B cell (primary cell): ENCODE data around the gene ZCCHC4. TPM values are rescaled to one million over a fixed set of nuclear protein-coding genes. Genes with fewer than 3 reads are reported as not detected.

Experiments
- ATAC-seq: fragments of 200-7000 bp; cut with Tn5 transposase; one replicate; pipeline ENCODE4 v1.10.0; 2021; ENCODE audit warnings: low read depth, mild to moderate bottlenecking, moderate number of reproducible peaks, moderate library complexity
- CTCF ChIA-PET: fragments of 350-600 bp; sonication (Branson Sonifier 250); formaldehyde crosslinking; loops from one replicate; lab custom pipeline; 2021; ENCODE audit warnings: antibody characterized with exemption, inconsistent platforms; lab: Charles Lee
- POLR2A ChIA-PET: fragments of 350-600 bp; sonication (Branson Sonifier 250); formaldehyde crosslinking; loops from one replicate; lab custom pipeline; 2021; ENCODE audit warnings: antibody characterized with exemption; lab: Charles Lee
- DNase-seq: peaks from one replicate; pipeline ENCODE4 v3.0.0; 2013
- H2AFZ ChIP-seq: 2 replicates; pipeline ENCODE4 v1.6.1; 2012; ENCODE audit warnings: mild to moderate bottlenecking, low read depth, low read length; ENCODE audit not compliant: insufficient read depth, poor library complexity, severe bottlenecking
- H3K27ac ChIP-seq, 2 donors: 1 replicate in 1 of 2; 2 replicates in 1 of 2; pipeline ENCODE4 v1.5.1; 2012 to 2013; ENCODE audit warnings: low read length in 2 of 2, mild to moderate bottlenecking in 2 of 2, moderate library complexity in 1 of 2
- H3K27me3 ChIP-seq, 4 experiments: fragments of 200-600 bp in 1 of 4; sonication (generic) in 1 of 4; replicated peaks in 1 of 4; 1 replicate in 2 of 4; 2 replicates in 2 of 4; pipeline versions ENCODE4 v1.6.1 to v1.7.0; 2013 to 2016; ENCODE audit warnings: low read length in 3 of 4, mild to moderate bottlenecking in 2 of 4, mixed read lengths in 1 of 4, moderate library complexity in 1 of 4; ENCODE audit not compliant: insufficient read depth in 4 of 4, control insufficient read depth in 3 of 4; ENCODE audit errors: control extremely low read depth in 1 of 4
- H3K36me3 ChIP-seq, 2 experiments: replicated peaks in 1 of 2; 1 replicate in 1 of 2; 2 replicates in 1 of 2; pipeline versions ENCODE4 v1.6.1 to v1.7.1; 2013; ENCODE audit warnings: low read length in 1 of 2; ENCODE audit not compliant: insufficient read depth in 2 of 2, control insufficient read depth in 1 of 2; ENCODE audit errors: control extremely low read depth in 1 of 2, extremely low read depth in 1 of 2
- H3K4me1 ChIP-seq, 2 donors: fragments of 200-600 bp in 1 of 2; sonication (generic) in 1 of 2; 1 replicate in 1 of 2; 2 replicates in 1 of 2; pipeline versions ENCODE4 v1.5.1 to v1.6.1; 2013 to 2017; ENCODE audit warnings: low read length in 2 of 2; ENCODE audit not compliant: control insufficient read depth in 2 of 2, insufficient read depth in 2 of 2
- H3K4me2 ChIP-seq: replicated peaks from 2 replicates; pipeline ENCODE3; 2012; ENCODE audit warnings: mild to moderate bottlenecking, low read depth, low read length; ENCODE audit not compliant: poor library complexity, severe bottlenecking
- H3K4me3 ChIP-seq, 5 experiments: fragments of 200-600 bp in 1 of 5; sonication (generic) in 1 of 5; 1 replicate in 3 of 5; 2 replicates in 2 of 5; pipeline versions ENCODE4 v1.5.1 to v1.7.0; 2011 to 2016; ENCODE audit warnings: low read length in 4 of 5, mild to moderate bottlenecking in 4 of 5, low read depth in 2 of 5, control low read depth in 1 of 5, moderate library complexity in 1 of 5; ENCODE audit not compliant: insufficient read depth in 1 of 5; ENCODE audit errors: control extremely low read depth in 1 of 5, extremely low read depth in 1 of 5
- H3K79me2 ChIP-seq: fragments of 200-600 bp; sonication (generic); one replicate; pipeline ENCODE4 v1.6.0; 2016; ENCODE audit warnings: low read length; ENCODE audit not compliant: control insufficient read depth, insufficient read depth
- H3K9ac ChIP-seq: fragments of 200-600 bp; sonication (generic); 2 replicates; pipeline ENCODE4 v1.6.1; 2017; ENCODE audit warnings: mild to moderate bottlenecking, low read length, moderate library complexity
- H3K9me3 ChIP-seq, 3 donors: one replicate each; pipeline versions ENCODE4 v1.6.1 to v1.7.1; 2013; ENCODE audit warnings: low read length in 2 of 3; ENCODE audit not compliant: control insufficient read depth in 2 of 3, insufficient read depth in 1 of 3; ENCODE audit errors: control extremely low read depth in 1 of 3
- H4K20me1 ChIP-seq: 2 replicates; pipeline ENCODE4 v1.6.0; 2012; ENCODE audit warnings: mild to moderate bottlenecking, low read length; ENCODE audit not compliant: insufficient read depth, control insufficient read depth, poor library complexity, severe bottlenecking
- H3K27ac Mint-ChIP-seq: one replicate; pipeline ENCODE4 v1.8.0; 2021; ENCODE audit warnings: mixed read lengths
- H3K27me3 Mint-ChIP-seq: one replicate; pipeline ENCODE4 v1.8.0; 2021; ENCODE audit warnings: mixed read lengths
- H3K4me1 Mint-ChIP-seq: one replicate; pipeline ENCODE4 v1.8.0; 2021; ENCODE audit warnings: mixed read lengths
- H3K4me3 Mint-ChIP-seq: one replicate; pipeline ENCODE4 v1.8.0; 2021; ENCODE audit warnings: mixed read lengths
- H3K9me3 Mint-ChIP-seq: one replicate; pipeline ENCODE4 v1.8.0; 2022; ENCODE audit warnings: mixed read lengths; ENCODE audit not compliant: insufficient read depth
- CTCF ChIP-seq: fragments of 200-600 bp; IDR thresholded peaks from one replicate; pipeline ENCODE4 v1.8.0; 2022; ENCODE audit warnings: antibody characterized with exemption, mild to moderate bottlenecking
- EZH2 ChIP-seq: IDR thresholded peaks from 2 replicates; pipeline ENCODE4 v1.6.1; 2012; ENCODE audit warnings: borderline replicate concordance, low read depth, mild to moderate bottlenecking, moderate library complexity, low read length; ENCODE audit not compliant: insufficient read depth, poor library complexity, severe bottlenecking
- WGBS: methylation state at CpG from one replicate; pipeline ENCODE4 v1.1.5; 2013; ENCODE audit warnings: missing lambda C conversion rate; ENCODE audit not compliant: insufficient coverage; 5-methylcytosine and 5-hydroxymethylcytosine counted together
- intact Hi-C: fragments of 100-400 bp; cut with micrococcal nuclease; formaldehyde crosslinking; loops from one replicate; pipeline ENCODE4 v1.10.0; 2022
- polyA plus RNA-seq: library from polyadenylated mRNA; depleted of rRNA; stranded (reverse); fragments of >200 nt; gene quantifications from 2 replicates; pipeline ENCODE4 v1.2.3, GENCODE V29; 2012
- total RNA-seq, 2 donors: library from RNA; stranded (reverse); fragments of 120-200 nt in 1 of 2; gene quantifications; 1 replicate in 1 of 2; 2 replicates in 1 of 2; pipeline versions ENCODE4 v1.2.3 to v1.2.4, GENCODE V29; 2013 to 2022

ZCCHC4 gene
- total and polyA plus RNA-seq, 2 donors (not counting 1 experiment from before 2014, with no cell fraction given), result 6.5 to 22.4 TPM

GRCh38 chr4:25351777-25352416 lies 39.3 kb downstream of the ZCCHC4 start:
- no peaks in the 10 kb centered on the region for H3K27me3 ChIP-seq
- Mint-ChIP-seq H3K27me3 (no peaks in the 10 kb centered on the region), H3K4me3 (no peak overlapping the region), H3K4me1 (peaks cover under 1% of the 10 kb centered on the region), H3K9me3 (no peaks in the 10 kb centered on the region), H3K27ac (no peak overlapping the region)
- DNase-seq, result no peak
- H4K20me1 ChIP-seq, result no peaks in the 10 kb centered on the region
- no peaks in the 10 kb centered on the region for H3K9me3 ChIP-seq
- no peak overlapping the region for H3K27ac ChIP-seq
- peaks cover 0 to 2% of the 10 kb centered on the region in 2 experiments for H3K36me3 ChIP-seq
- no peak for ATAC-seq
- H2AFZ ChIP-seq, result no peak overlapping the region
- H3K79me2 ChIP-seq, result no peaks in the 10 kb centered on the region
- POLR2A ChIA-PET, result no interaction called here
- WGBS, result no CpG with 5 or more reads among the region's 4 CpGs
- no peak overlapping the region for H3K4me2 ChIP-seq
- intact Hi-C loops, result no loop called here
- H3K4me1 ChIP-seq, result peaks cover 0 to under 1% of the 10 kb centered on the region in 2 donors
- no peak for TF ChIP-seq EZH2
- no peak for TF ChIP-seq CTCF
- CTCF ChIA-PET, result no interaction called here
- H3K9ac ChIP-seq, result no peak overlapping the region
- no peak overlapping the region for H3K4me3 ChIP-seq

- H3K27ac Mint-ChIP-seq, result no peak overlapping the region
Observed at GRCh38 chr4:25356068-25356467, 43.5 kb downstream of the ZCCHC4 start.

More at GRCh38 chr4:25356068-25356467, 43.5 kb downstream of the ZCCHC4 start:
- no peak overlapping the region for H3K4me3 Mint-ChIP-seq
- intact Hi-C loops, result no loop called here
- ATAC-seq (no peak), DNase-seq (no peak)
- CTCF ChIA-PET, result interaction anchor here (4.7 kb wide), 1 partner anchor 11 kb away, joined by 23 read pairs; no protein-coding TSS in a partner anchor
- Histone ChIP-seq H3K36me3 (no peaks in the 10 kb centered on the region), H4K20me1 (no peaks in the 10 kb centered on the region), H3K4me1 (no peaks in the 10 kb centered on the region), H3K9ac (no peak overlapping the region), H3K9me3 (peaks cover 0 to 11% (median 0%) of the 10 kb centered on the region in 3 donors), H3K4me2 (no peak overlapping the region), H2AFZ (no peak overlapping the region), H3K4me3 (no peak overlapping the region), H3K27ac (no peak overlapping the region), H3K79me2 (no peaks in the 10 kb centered on the region), H3K27me3 (no peaks in the 10 kb centered on the region)
- POLR2A ChIA-PET, result no interaction called here
- no CpG with 5 or more reads among the region's 2 CpGs for WGBS
- no peaks in the 10 kb centered on the region for H3K27me3 Mint-ChIP-seq
- no peak for TF ChIP-seq CTCF
- no peak for TF ChIP-seq EZH2
- peaks cover 3% of the 10 kb centered on the region for H3K9me3 Mint-ChIP-seq
- H3K4me1 Mint-ChIP-seq, result no peaks in the 10 kb centered on the region
